H1 (cell line): ENCODE measurements around the gene MS4A7. TPM values are rescaled to one million over a fixed set of nuclear protein-coding genes. Genes with fewer than 3 reads are reported as not detected.

ENCODE experiments used
- polyA plus RNA-seq, 7 experiments: library from polyadenylated mRNA; depleted of rRNA in 3 of 7; stranded (reverse) in 5 of 7; unstranded in 2 of 7; fragments of >200 nt in 5 of 7; fragments of 200-250 nt in 2 of 7; gene quantifications; 1 replicate in 5 of 7; 2 replicates in 1 of 7; 4 replicates in 1 of 7; pipeline versions ENCODE4 v1.2.1 to v1.2.3, GENCODE V29; 2011 to 2013; ENCODE audit warnings: missing spikeins in 2 of 7, mixed read lengths in 2 of 7
- total RNA-seq: library from RNA; stranded (reverse); fragmentation: NEBNext Ultra II Directional; extraction: Animal tissue kit (Norgen Biotek cat#: 25700); gene quantifications from 2 replicates; pipeline ENCODE4 v1.2.1, GENCODE V29; 2021

The MS4A7 gene
- total and polyA plus RNA-seq, 2 of the 8 experiments (the other 6 are each of a cell fraction or from before 2014, with no cell fraction given): not detected

Other genes starting within 250 kb of the MS4A7 start
- not detected in 2 replicates for gene MS4A6A, start 195.4 kb upstream of the MS4A7 start, total RNA-seq
- gene MS4A6A, start 195.4 kb upstream of the MS4A7 start, polyA plus RNA-seq (2011; rRNA removed): not detected in 2 replicates
- gene MS4A4E, start 135.4 kb upstream of the MS4A7 start, total RNA-seq: not detected in 2 replicates
- not detected in 2 replicates for gene MS4A4E, start 135.4 kb upstream of the MS4A7 start, polyA plus RNA-seq (2011; rRNA removed)
- not detected in 2 replicates for gene MS4A4A, start 97.9 kb upstream of the MS4A7 start, total RNA-seq
- not detected in 2 replicates for gene MS4A4A, start 97.9 kb upstream of the MS4A7 start, polyA plus RNA-seq (2011; rRNA removed)
- gene MS4A6E, start 51.3 kb upstream of the MS4A7 start, total RNA-seq: not detected in 2 replicates
- not detected in 2 replicates for gene MS4A6E, start 51.3 kb upstream of the MS4A7 start, polyA plus RNA-seq (2011; rRNA removed)
- gene MS4A14, start 17.9 kb downstream of the MS4A7 start, total RNA-seq: not detected in 2 replicates
- not detected in 2 replicates for gene MS4A14, start 17.9 kb downstream of the MS4A7 start, polyA plus RNA-seq (2011; rRNA removed)
- not detected in 2 replicates for gene MS4A5, start 51.0 kb downstream of the MS4A7 start, total RNA-seq
- gene MS4A5, start 51.0 kb downstream of the MS4A7 start, polyA plus RNA-seq (2011; rRNA removed): not detected in 2 replicates
- not detected in 2 replicates for gene MS4A1, start 77.3 kb downstream of the MS4A7 start, total RNA-seq
- gene MS4A1, start 77.3 kb downstream of the MS4A7 start, polyA plus RNA-seq (2011; rRNA removed): not detected in 2 replicates
- 0.39 TPM in 1 of 2 replicates, not detected in the other for gene MS4A12, start 114.2 kb downstream of the MS4A7 start, total RNA-seq
- gene MS4A12, start 114.2 kb downstream of the MS4A7 start, polyA plus RNA-seq (2011; rRNA removed): 0.14 and 0.24 TPM in 2 replicates
- not detected in 2 replicates for gene MS4A13, start 136.9 kb downstream of the MS4A7 start, total RNA-seq
- not detected in 2 replicates for gene MS4A13, start 136.9 kb downstream of the MS4A7 start, polyA plus RNA-seq (2011; rRNA removed)